Keratinocyte (primary cell): ENCODE results near the gene PRSS35. TPM values are rescaled to one million over a fixed set of nuclear protein-coding genes. Genes with fewer than 3 reads are reported as not detected.

Experiments
- DNase-seq: peaks from one replicate; pipeline ENCODE4 v3.0.0-alpha.2; 2011; ENCODE audit warnings: low read depth, missing footprints, low spot score
- FAIRE-seq: peaks from 2 replicates; lab custom pipeline; 2011; peaks lifted over from hg19 to GRCh38; lab: Jason Lieb, UNC
- H2AFZ ChIP-seq: 2 replicates; pipeline ENCODE4 v1.6.0; 2012; ENCODE audit warnings: low read length, control low read depth, inconsistent platforms; ENCODE audit not compliant: control insufficient read depth
- H3K27ac ChIP-seq: 2 replicates; pipeline ENCODE4 v1.5.1; 2011; ENCODE audit warnings: low read length; ENCODE audit not compliant: control insufficient read depth, insufficient read depth
- H3K27me3 ChIP-seq: 3 replicates; pipeline ENCODE4 v1.6.0; 2011; ENCODE audit warnings: low read length; ENCODE audit not compliant: control insufficient read depth, insufficient read depth; ENCODE audit errors: extremely low read depth
- H3K36me3 ChIP-seq, 2 experiments: 2 replicates in 1 of 2; 3 replicates in 1 of 2; pipeline ENCODE4 v1.5.1; 2011; ENCODE audit warnings: low read length in 2 of 2, mild to moderate bottlenecking in 1 of 2; ENCODE audit not compliant: control insufficient read depth in 2 of 2, insufficient read depth in 2 of 2; ENCODE audit errors: extremely low read depth in 1 of 2
- H3K4me1 ChIP-seq: 3 replicates; pipeline ENCODE4 v1.5.1; 2011; ENCODE audit warnings: low read length; ENCODE audit not compliant: control insufficient read depth, insufficient read depth; ENCODE audit errors: extremely low read depth
- H3K4me2 ChIP-seq: 3 replicates; pipeline ENCODE4 v1.6.0; 2011; ENCODE audit warnings: low read depth, low read length; ENCODE audit not compliant: control insufficient read depth, insufficient read depth; ENCODE audit errors: extremely low read depth
- H3K4me3 ChIP-seq, 3 experiments: fragments of 200-600 bp in 1 of 3; sonication (generic) in 1 of 3; 2 replicates in 2 of 3; 3 replicates in 1 of 3; pipeline ENCODE4 v1.5.1; 2011 to 2016; ENCODE audit warnings: low read length in 3 of 3, mild to moderate bottlenecking in 3 of 3, control low read depth in 2 of 3, inconsistent platforms in 1 of 3, low read depth in 1 of 3, mixed read lengths in 1 of 3, mixed run types in 1 of 3, moderate library complexity in 1 of 3; ENCODE audit not compliant: control insufficient read depth in 2 of 3, insufficient read depth in 2 of 3; ENCODE audit errors: extremely low read depth in 1 of 3
- H3K79me2 ChIP-seq: 2 replicates; pipeline ENCODE4 v1.6.0; 2012; ENCODE audit warnings: low read length; ENCODE audit not compliant: control insufficient read depth, insufficient read depth
- H3K9ac ChIP-seq: 3 replicates; pipeline ENCODE4 v1.6.0; 2011; ENCODE audit warnings: low read length; ENCODE audit not compliant: control insufficient read depth, insufficient read depth; ENCODE audit errors: extremely low read depth
- H3K9me1 ChIP-seq: 3 replicates; pipeline ENCODE4 v1.6.0; 2011; ENCODE audit warnings: low read length; ENCODE audit not compliant: control insufficient read depth, insufficient read depth; ENCODE audit errors: extremely low read depth
- H3K9me3 ChIP-seq: 2 replicates; pipeline ENCODE4 v1.5.1; 2012; ENCODE audit warnings: low read depth, low read length; ENCODE audit not compliant: control insufficient read depth
- H4K20me1 ChIP-seq: 3 replicates; pipeline ENCODE4 v1.6.0; 2011; ENCODE audit warnings: low read length; ENCODE audit not compliant: control insufficient read depth, insufficient read depth; ENCODE audit errors: extremely low read depth
- CTCF ChIP-seq, 3 experiments: IDR thresholded peaks in 1 of 3; conservative IDR thresholded peaks in 1 of 3; optimal IDR thresholded peaks in 1 of 3; 2 replicates in 2 of 3; 3 replicates in 1 of 3; pipeline versions ENCODE3 to v1.5.1; 2011; ENCODE audit warnings: low read length in 3 of 3, mild to moderate bottlenecking in 3 of 3, moderate library complexity in 2 of 3, control low read depth in 1 of 3, inconsistent platforms in 1 of 3; ENCODE audit not compliant: insufficient read depth in 2 of 3; ENCODE audit errors: extremely low read depth in 1 of 3
- EZH2 ChIP-seq: IDR thresholded peaks from one replicate; pipeline ENCODE4 v1.6.1; 2012; ENCODE audit warnings: inconsistent platforms, mild to moderate bottlenecking, low read length, moderate library complexity
- dilution Hi-C: fragments of 300-500 bp; cut with MboI; formaldehyde crosslinking; loops from one replicate; pipeline ENCODE4 v1.7.0; 2020; ENCODE audit warnings: low sequenced_read_pairs; ENCODE audit not compliant: extremely low pct_ligation_motif_present
- polyA plus RNA-seq, 5 experiments: library from polyadenylated mRNA; depleted of rRNA in 3 of 5; stranded (reverse) in 3 of 5; stranded (forward) in 1 of 5; unstranded in 1 of 5; fragments of >200 nt; gene quantifications; 1 replicate in 1 of 5; 2 replicates in 3 of 5; 3 replicates in 1 of 5; pipeline versions ENCODE4 v1.2.1 to v1.2.3, GENCODE V29; 2011 to 2012; ENCODE audit warnings: missing spikeins in 2 of 5, low read depth in 1 of 5, low replicate concordance in 1 of 5

PRSS35 gene
- polyA plus RNA-seq, 1 donor (not counting 4 experiments of a cell fraction or from before 2014, with no cell fraction given), result 0.04 TPM

DNA sequence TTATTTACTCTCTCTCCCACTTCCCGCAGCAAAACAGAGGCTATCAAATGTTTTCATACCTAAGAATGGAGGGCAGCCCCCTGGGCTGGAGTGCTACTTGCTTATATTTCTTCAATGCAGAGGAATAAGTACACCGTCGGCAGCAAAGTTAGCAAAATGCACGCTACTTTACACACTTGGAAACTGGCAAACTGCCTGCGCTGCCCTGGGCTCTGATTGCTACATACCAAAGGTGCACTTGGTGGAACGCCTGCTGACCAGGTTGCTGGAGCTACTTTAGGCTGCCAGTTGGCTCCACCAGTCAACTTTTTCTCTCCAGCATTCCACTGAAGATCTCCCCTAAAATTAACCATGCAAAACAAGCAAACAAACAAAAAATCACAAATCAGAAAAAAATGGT lies 62.4 kb downstream of the PRSS35 start:
- no peaks in the 10 kb centered on the region for H3K9me1 ChIP-seq
- H3K9ac ChIP-seq, result no peak overlapping the region
- no peaks in the 10 kb centered on the region for H3K9me3 ChIP-seq
- no peaks in the 10 kb centered on the region for H3K79me2 ChIP-seq
- no peaks in the 10 kb centered on the region for H4K20me1 ChIP-seq
- no peak for FAIRE-seq
- dilution Hi-C loops, result no loop called here
- no peak overlapping the region for H3K4me2 ChIP-seq
- TF ChIP-seq CTCF (optimal IDR thresholded peaks at IDR 0.05 in 1 of 3, IDR thresholded peaks at IDR 0.05 in 1 of 3, conservative IDR thresholded peaks at IDR 0.05 in 1 of 3; ENCODE audit: extremely low read depth in 1 of 3, insufficient read depth in 2 of 3, low read length in 3 of 3) (no peak), EZH2 (no peak)
- no peak overlapping the region for H2AFZ ChIP-seq
- no peak overlapping the region for H3K27ac ChIP-seq
- no peak overlapping the region for H3K4me3 ChIP-seq
- H3K36me3 ChIP-seq, result no peaks in the 10 kb centered on the region
- no peaks in the 10 kb centered on the region for H3K27me3 ChIP-seq
- no peak for DNase-seq
- no peaks in the 10 kb centered on the region for H3K4me1 ChIP-seq

Other genes with a start within 250 kb of the PRSS35 start
- 16.7 to 31.5 TPM (median 27.7 TPM) in 3 replicates for gene ME1, start 81.5 kb upstream of the PRSS35 start, polyA plus RNA-seq
- not detected in 3 replicates for gene SNAP91, start 196.6 kb downstream of the PRSS35 start, polyA plus RNA-seq